Tibial nerve (tissue), 4 donors: ENCODE data around the gene NPIPA2.
"Not testable (repeated sequence)": the region's sequence is repeated elsewhere in the genome, so short reads cannot be mapped to it uniquely, and the experiment has no call there.

ENCODE experiments used
- EP300 ChIP-seq, 2 donors: sonication (generic); formaldehyde crosslinking; IDR thresholded peaks; one replicate each; pipeline ENCODE4 v1.6.1; 2017; ENCODE audit warnings: antibody characterized with exemption in 2 of 2, mild to moderate bottlenecking in 1 of 2
- POLR2A ChIP-seq, 2 donors: fragments of 450-650 bp; IDR thresholded peaks; one replicate each; pipeline ENCODE4 v1.6.1; 2017; ENCODE audit warnings: antibody characterized with exemption in 2 of 2, mild to moderate bottlenecking in 2 of 2, moderate library complexity in 2 of 2
- TF ChIP-seq, protein P1 (sequence below), 5 experiments: fragments of 200-600 bp in 3 of 5; fragments of 450-650 bp in 2 of 5; sonication (generic) in 3 of 5; IDR thresholded peaks; one replicate each; pipeline ENCODE4 v1.5.1; 2016 to 2019; ENCODE audit warnings: antibody characterized with exemption in 5 of 5, mild to moderate bottlenecking in 3 of 5, moderate library complexity in 2 of 5

- TF ChIP-seq POLR2A, EP300 (IDR thresholded peaks at IDR 0.05): not testable (repeated sequence)
- TF ChIP-seq, protein P1, sequence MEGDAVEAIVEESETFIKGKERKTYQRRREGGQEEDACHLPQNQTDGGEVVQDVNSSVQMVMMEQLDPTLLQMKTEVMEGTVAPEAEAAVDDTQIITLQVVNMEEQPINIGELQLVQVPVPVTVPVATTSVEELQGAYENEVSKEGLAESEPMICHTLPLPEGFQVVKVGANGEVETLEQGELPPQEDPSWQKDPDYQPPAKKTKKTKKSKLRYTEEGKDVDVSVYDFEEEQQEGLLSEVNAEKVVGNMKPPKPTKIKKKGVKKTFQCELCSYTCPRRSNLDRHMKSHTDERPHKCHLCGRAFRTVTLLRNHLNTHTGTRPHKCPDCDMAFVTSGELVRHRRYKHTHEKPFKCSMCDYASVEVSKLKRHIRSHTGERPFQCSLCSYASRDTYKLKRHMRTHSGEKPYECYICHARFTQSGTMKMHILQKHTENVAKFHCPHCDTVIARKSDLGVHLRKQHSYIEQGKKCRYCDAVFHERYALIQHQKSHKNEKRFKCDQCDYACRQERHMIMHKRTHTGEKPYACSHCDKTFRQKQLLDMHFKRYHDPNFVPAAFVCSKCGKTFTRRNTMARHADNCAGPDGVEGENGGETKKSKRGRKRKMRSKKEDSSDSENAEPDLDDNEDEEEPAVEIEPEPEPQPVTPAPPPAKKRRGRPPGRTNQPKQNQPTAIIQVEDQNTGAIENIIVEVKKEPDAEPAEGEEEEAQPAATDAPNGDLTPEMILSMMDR (IDR thresholded peaks at IDR 0.05), result not testable (repeated sequence)
Observed at GRCh38 chr16:14776763-14777162, 34.4 kb downstream of the NPIPA2 start.
